Testis (tissue), 2 donors: Measurements from ENCODE around the gene ZCCHC14.

Experiments used
- POLR2A ChIP-seq: fragments of 450-650 bp; IDR thresholded peaks from one replicate; pipeline ENCODE4 v1.6.1; 2017; ENCODE audit warnings: antibody characterized with exemption, mild to moderate bottlenecking, moderate library complexity
- TF ChIP-seq, protein P1 (sequence below), 3 experiments: fragments of 450-650 bp in 2 of 3; fragments of 200-600 bp in 1 of 3; sonication (generic) in 1 of 3; IDR thresholded peaks; one replicate each; pipeline ENCODE4 v1.5.1; 2016 to 2019; ENCODE audit warnings: antibody characterized with exemption in 3 of 3, mild to moderate bottlenecking in 2 of 3, moderate library complexity in 1 of 3

DNA sequence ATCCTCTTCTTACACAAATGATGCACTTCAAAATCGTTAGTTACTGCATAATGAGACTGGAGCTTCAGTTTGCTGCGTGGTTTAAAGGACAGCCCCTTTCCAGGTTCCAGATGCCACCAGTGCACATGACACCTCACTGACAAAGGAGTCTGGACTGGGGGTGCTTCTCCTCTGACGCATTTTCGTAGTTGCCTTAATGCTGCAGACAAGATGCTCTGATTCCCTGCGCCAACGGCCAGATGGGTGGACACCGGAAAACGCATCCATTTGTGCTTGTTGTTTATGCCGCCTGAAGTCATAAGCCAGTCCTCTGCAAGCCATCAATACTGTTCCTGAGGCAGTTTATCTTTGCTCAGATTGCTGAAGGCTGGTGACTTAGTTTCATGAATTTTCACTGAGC lies 125.3 kb downstream of the ZCCHC14 start:
- TF ChIP-seq POLR2A = no peak
- TF ChIP-seq, protein P1, sequence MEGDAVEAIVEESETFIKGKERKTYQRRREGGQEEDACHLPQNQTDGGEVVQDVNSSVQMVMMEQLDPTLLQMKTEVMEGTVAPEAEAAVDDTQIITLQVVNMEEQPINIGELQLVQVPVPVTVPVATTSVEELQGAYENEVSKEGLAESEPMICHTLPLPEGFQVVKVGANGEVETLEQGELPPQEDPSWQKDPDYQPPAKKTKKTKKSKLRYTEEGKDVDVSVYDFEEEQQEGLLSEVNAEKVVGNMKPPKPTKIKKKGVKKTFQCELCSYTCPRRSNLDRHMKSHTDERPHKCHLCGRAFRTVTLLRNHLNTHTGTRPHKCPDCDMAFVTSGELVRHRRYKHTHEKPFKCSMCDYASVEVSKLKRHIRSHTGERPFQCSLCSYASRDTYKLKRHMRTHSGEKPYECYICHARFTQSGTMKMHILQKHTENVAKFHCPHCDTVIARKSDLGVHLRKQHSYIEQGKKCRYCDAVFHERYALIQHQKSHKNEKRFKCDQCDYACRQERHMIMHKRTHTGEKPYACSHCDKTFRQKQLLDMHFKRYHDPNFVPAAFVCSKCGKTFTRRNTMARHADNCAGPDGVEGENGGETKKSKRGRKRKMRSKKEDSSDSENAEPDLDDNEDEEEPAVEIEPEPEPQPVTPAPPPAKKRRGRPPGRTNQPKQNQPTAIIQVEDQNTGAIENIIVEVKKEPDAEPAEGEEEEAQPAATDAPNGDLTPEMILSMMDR (IDR thresholded peaks at IDR 0.05) = no peak
